GM21423 (cell line): ENCODE data around the gene POLL.
"Not testable (repeated sequence)": the region's sequence is repeated elsewhere in the genome, so short reads cannot be mapped to it uniquely, and the experiment has no call there.

ENCODE experiments used
- ATAC-seq: cut with Tn5 transposase; IDR thresholded peaks from one replicate; pipeline ENCODE4 v1.9.1; 2021; ENCODE audit warnings: mild to moderate bottlenecking, moderate library complexity; ENCODE audit not compliant: unreplicated experiment

The POLL gene

GRCh38 chr10:101611096-101611905, 23.2 kb upstream of the POLL start:
- no peak for ATAC-seq

GRCh38 chr10:101609481-101609880, 21.4 kb upstream of the POLL start:
- ATAC-seq: no peak

DNA sequence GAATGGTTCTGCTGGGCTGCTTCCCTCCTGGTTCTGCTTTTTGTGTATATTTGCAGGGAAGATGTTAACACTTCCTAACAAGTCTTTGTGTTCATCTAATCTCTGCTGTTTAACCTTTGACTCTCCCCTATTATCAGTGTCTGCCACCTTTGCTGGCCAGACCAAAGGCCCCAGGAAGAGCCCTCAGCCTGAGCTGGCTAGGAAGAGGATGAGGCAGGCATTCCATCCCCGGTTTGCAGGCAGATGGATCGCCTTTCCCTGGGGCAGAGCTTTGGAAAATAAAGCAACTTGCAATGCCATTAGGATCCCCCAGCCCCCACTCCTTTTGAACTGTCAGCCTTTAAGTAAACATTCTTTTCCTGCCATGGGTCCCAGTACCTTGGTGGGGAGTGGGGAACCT, 19.1 kb upstream of the POLL start:
- ATAC-seq: no peak

DNA sequence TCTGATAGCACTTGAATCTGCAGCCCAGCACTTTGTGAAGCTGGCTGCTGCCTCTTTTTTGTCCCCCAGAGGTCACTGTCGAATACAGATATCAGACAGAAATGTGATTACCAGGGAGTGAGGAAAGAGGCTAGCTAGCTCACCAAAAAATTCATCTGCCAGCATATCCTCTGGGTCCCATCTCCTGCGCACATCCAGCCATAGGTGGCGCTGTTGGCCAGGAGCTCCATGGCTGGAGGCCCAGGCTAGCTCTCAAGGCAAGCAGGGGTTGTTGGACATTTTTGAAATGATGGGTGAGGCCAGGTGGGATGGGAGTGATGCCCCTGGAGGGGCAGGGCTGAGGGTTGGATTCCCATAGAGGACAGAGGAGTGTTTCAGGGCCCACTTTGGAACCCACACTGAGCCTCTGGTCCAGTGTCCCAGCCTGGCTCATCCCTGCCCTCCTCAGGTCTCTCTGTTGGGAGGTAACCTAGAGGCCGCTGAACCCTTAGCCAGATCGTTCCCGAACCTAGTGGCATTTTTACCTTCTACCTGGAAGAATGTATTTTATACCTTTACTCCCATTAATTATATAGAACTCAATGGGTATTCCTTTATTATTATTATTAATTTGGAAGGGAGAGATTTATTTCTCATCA, 14.8 kb upstream of the POLL start:
- ATAC-seq: no peak

DNA sequence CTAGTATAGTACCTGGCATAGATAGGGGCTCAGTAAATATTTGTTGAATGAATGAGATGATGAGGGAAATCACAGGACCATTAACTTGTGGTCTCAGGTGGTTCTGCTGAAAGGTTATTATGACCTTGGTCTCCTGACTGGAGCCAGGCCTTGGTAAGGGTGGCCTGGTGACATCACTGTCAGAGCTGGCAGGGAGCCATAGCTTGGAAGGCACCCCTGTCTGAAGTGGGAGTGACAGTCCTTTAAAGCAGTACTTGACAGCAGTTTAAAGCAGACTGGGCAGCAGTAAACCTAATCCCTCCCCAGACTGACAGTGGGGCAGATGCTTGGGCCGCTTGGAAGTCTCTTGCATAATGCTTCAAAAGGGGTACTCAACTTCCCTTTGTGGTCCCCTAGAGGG, 13.5 kb upstream of the POLL start:
- ATAC-seq: no peak

DNA sequence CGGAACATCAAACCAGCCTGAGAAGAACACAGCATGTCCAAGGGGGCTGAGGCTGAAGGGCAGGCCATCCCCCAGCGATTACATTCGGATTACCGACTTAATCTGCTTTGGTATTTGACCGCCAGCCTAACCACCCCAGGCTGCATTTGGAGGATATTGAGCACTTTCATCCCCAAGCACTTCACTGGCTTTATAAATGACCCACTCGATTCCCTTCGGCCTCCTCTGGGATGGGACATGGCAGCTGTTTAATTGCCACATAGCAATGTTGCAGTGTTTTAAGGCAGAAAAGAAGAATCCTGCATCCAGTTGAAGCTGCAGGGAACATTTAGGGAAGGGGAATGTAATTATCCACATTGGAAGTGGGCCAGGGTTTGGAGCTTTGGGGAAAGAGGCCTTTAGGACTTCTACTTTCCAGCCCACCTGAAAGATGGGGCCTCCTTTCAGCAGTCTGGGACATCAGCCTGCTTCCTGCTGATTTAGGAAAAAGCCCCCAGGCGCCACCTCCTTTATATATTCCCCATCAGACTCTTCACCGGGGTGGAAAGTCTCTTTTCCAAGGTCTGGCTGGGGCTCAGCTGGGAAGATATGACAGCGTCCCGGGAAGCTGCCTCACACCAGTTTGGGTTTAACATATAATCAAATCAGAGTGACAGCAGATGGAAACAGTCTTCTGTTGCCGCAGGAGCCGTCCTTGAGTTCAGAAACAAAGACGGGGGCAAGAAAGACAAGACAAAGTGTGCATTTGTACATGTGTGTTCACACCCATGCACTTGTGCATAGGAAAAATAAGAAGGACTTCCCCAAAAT, 9.2 kb upstream of the POLL start:
- no peak for ATAC-seq

DNA sequence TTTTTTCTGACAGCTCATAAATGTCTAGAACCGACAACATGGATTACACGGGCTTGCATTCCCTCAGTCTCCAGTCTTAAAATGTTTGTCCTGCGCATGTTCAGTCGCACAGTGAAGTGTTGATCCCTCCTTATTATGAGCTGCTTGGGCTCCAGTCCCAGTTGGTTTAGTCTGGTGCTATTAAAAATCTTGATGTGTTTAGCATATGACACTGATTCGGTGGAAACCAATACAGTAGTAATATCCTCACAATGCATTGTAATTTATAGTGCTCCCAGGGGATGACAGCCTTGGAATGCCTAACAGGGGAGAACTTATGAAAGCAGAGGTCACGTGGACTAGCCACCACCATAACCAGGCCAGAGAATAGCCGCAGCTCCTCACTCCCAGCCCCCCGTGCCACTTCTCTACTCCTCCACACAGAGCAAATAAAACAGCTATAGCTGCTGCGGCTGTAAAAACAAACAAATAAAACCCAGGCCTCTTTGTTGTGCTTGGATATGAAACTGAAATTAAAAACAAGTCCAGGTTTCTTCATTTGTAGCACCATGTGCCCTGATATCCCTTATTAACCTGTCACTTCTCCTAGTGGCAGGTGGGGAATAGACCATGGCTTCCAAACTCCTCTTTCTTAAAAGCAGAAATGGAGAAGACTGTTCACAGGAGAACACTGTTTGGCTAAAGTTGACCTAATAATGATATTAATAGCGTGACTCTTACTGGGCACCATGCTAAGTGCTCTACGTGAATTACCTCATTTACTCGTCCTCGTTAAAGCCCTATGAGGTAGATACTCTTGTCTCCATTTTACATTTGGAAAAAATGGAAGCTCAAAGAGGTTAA, 7.8 kb upstream of the POLL start:
- no peak for ATAC-seq

DNA sequence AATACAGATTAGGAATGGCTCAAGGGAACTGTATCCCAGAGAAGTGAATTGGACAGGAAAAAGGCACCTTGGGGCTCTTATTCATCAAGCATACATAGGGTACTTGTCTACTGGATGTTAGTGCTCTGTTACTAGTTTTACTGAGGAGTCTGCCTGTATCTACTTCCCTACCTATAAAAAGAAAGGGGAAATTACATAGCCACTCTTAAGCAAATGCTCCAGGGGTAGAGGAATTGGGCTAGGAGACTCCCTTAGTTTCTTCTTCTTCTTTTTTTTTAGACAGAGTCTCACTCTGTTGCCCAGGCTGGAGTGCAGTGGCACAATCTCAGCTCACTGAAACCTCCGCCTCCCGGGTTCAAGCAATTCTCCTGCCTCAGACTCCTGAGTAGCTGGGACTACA, 5.3 kb upstream of the POLL start:
- not testable (repeated sequence) for ATAC-seq

DNA sequence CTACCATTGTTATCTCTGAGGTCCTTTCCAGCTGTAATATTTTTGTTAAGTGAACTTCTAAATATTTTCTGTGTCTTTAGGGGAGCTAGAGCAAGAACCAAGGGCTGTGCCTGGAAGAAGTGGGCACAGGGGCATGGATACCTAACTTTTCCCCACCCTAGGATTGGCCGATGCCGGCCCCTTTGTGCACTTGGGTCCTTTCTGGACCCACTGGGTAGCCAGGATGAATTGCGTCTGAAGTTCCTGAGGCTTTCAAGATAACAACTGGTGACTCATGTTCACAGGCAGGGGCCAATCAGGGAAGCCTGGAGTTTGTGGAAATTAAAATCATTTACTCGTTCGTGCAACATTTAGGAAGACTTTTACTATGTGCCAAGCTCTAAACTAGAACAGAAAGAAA, 822 bp upstream of the POLL start:
- ATAC-seq: no peak

GRCh38 chr10:101585841-101586240, 2.2 kb downstream of the POLL start:
- no peak for ATAC-seq

- ATAC-seq: no peak
Observed at GRCh38 chr10:101580486-101581399, 7.3 kb downstream of the POLL start.

GRCh38 chr10:101579516-101579870, 8.6 kb downstream of the POLL start:
- ATAC-seq: no peak

DNA sequence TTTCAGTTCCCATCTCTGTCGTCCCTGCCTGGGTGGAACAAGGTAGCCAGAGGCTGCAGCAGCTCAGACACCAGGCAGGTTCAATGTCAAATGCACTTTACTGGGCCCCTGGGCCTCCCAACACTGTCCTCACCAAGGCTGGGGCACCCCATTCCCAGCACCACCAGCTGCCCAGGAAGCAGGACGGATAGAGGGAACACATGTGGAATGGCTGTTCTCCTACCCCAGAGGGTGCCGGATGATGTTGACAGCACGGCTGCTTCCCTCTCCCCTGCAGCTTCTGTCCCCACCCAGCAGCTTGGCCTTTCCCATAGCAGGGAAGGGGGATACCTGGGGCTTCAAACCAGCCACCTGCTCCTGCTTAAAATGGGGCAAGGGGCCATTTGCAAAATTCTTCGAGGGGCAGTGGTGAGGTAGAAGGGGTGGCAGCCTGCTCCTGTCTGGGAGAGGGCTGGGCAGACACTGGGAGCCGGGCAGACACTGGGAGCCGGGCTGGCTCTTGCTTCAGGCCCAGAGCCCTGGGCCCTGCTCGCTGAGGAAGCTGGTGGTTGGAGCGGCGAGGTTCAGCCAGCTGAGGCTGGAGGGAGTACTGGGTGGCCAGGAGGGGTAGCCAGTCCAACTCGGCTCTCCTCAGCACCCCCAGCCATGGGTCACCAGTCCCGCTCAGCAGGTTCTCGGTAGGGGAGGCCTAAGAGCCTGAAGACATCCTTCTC, 9.1 kb downstream of the POLL start:
- no peak for ATAC-seq

- ATAC-seq: no peak
Observed at GRCh38 chr10:101578192-101578591, 9.9 kb downstream of the POLL start.

DNA sequence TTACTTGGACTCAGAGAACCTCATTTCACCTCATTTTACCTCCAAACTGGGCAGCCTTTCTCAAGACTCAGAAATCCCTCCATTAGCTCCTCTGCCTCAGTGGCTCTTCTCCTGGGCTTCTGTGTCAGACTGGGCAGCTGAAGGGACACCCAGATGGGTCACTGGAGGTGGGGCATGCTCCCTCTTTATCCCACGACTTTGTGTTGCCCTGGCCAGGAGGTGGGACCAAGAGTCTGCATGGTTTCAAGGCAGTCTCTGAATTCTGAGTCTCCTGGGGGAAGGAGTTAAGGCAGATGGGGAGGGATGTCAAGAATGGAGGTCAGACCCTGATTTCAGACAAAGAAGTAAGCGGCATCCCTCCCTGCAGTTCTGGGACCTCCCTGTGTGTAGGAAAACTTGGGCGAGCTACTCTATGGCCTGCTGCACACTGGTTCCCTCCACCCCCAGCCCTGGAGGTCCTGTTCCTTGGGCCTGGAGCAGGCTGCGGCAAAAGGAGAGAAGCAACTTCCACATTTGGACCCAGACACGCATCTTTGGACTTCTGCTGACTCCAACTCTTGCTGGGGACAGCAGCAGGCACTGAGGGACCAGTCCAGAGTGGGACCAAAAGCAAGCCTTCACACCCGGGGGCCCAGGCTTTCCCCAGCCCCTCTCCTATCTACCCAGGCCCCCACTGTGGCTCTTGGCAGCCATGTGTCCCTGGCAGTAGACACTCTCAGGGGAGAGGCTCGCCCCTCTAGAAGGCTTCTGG, 10.8 kb downstream of the POLL start:
- ATAC-seq: no peak

DNA sequence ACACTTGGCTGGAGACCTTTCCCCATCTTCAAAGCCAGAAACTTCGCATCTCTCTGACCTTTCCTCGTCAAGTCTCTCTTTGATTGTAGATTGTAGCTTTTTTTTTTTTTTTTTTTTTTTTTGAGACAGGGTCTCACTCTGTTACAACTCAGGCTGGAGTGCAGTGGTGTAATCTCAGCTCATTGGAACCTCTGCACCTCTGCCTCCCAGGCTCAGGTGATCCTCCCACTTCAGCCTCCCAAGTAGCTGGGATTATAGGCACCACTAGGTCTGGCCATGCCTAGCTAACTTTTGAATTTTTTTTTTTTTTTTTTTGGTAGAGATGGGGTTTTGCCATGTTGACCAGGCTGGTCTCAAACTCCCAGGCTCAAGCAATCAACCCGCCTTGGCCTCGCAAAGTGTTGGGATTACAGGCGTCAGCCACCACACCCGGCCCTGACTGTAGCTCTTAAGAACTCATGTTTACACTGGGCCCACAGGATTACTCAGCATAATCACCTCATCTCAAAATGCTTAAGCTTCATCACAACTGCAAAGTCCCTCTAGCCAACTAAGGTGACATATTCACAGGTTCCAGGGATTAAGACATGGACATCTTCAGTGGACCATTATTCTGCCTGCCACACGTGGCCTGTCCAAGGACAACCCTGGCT, 11.7 kb downstream of the POLL start:
- ATAC-seq: no peak

DNA sequence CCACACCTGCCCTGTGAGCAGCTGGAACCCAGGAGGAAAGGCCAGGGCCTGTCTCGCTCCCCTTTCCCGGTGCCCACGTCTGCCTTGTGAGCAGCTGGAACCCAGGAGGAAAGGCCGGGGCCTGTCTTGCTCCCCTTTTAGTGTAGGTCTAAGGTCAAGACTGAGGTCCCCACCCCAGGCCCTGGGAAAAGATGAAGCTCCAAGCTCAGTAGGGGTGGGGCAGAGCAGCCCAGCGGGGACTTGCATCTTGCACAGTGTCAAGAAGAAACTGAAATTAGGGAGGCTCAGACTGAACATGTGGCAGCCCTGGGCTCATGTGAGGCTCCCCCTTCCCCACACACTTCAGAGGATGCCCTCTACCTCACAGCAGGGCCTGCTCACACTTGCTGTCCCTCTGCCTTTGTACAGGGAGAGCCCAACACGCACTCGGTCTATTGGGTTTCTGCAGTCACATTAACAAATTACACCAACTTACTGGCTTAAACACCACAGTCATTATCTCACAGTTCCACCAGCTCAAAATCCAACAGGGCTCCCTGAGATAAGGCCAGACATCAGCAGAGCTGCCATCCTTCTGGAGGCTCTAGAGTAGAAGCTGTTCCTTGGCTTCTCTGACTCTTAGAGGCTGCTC, 12.4 kb downstream of the POLL start:
- ATAC-seq: no peak

DNA sequence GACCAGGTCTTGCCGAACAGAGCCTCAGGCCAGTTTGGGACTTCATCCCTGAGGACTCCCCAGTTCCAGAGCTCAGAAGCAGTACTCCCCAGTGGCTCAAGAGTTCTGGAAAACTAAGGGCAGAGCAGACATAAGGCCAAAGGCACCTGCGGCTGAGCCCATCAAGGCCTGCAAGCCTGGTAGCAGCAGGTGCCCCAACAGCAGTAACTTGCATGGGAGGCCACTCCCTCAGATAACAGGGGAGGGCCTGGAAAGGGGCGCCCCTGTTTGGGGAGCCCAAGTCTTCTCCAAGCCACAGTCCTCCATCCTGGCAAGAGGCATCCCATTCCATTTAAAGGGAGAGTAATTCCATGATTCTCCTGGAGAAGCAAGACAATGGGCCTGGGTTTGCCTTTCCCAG, 13.0 kb downstream of the POLL start:
- no peak for ATAC-seq
